ENCODE measurements around the gene TFPT.

TFPT gene

DNA sequence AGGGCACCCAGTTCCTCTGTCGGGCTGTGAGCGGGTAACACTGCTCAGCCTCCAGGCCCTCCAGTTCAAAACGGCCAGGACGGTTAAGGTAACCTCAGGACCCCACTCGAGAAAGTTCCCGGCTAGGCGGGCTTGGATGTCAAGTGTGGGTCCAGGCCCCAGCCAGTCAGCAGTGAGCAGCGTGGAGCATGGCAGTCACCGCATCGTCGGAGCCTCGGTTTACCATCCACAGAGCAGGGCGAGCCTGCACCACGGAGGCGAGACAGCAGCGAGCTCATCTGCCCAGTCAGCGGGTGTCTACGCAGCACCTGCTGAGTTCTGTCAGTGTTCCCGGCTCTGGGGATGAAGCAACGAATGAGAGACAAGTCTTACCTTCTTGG is 14.2 kb upstream of the TFPT start:
- H3K4me3 ChIP-seq (ENCODE audit: control insufficient read depth, low read depth, low read length), result no peak overlapping the region
- DNase-seq (ENCODE audit: low read depth), result no peak
- TF ChIP-seq, protein P1, sequence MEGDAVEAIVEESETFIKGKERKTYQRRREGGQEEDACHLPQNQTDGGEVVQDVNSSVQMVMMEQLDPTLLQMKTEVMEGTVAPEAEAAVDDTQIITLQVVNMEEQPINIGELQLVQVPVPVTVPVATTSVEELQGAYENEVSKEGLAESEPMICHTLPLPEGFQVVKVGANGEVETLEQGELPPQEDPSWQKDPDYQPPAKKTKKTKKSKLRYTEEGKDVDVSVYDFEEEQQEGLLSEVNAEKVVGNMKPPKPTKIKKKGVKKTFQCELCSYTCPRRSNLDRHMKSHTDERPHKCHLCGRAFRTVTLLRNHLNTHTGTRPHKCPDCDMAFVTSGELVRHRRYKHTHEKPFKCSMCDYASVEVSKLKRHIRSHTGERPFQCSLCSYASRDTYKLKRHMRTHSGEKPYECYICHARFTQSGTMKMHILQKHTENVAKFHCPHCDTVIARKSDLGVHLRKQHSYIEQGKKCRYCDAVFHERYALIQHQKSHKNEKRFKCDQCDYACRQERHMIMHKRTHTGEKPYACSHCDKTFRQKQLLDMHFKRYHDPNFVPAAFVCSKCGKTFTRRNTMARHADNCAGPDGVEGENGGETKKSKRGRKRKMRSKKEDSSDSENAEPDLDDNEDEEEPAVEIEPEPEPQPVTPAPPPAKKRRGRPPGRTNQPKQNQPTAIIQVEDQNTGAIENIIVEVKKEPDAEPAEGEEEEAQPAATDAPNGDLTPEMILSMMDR (IDR thresholded peaks at IDR 0.05; ENCODE audit: control insufficient read depth, insufficient read depth, low read depth, low read length, missing control alignments), result no peak

DNA sequence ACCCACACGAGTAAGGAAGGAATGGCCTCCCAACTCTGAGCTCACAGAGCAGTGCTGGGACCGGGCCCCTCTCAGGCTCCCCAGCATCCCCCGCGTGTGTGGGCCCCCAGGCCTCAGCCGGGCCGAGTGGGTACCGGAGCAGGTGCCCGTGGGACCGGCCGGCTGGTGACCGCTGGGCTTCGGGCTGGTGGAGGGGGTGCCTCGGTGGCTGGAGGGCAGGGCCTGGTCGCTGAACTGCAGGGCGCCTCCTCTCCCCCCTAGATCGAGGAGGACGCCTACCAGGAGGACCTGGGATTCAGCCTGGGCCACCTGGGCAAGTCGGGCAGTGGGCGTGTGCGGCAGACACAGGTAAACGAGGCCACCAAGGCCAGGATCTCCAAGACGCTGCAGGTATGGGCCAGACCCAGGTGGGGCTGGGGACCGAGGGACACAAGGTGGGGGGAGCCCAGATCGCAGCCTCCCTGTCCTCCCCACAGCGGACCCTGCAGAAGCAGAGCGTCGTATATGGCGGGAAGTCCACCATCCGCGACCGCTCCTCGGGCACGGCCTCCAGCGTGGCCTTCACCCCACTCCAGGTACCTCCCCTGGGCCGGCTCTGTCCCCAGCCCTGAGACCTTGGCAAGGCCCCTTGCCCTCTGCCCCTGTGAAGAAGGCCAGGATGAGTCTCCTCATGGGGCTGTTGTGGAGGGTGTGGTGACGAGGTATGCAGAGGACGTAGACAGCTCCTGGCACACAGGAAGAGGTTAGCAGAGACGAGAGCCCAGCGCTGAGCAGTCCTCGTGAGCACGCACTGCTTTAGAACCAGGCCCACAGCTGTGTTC is 13.5 kb upstream of the TFPT start:
- no peak overlapping the region for H3K4me3 ChIP-seq (ENCODE audit: control insufficient read depth, low read depth, low read length)
- DNase-seq (ENCODE audit: low read depth), result no peak
- TF ChIP-seq, protein P1 (IDR thresholded peaks at IDR 0.05; ENCODE audit: control insufficient read depth, insufficient read depth, low read depth, low read length, missing control alignments), result no peak

DNA sequence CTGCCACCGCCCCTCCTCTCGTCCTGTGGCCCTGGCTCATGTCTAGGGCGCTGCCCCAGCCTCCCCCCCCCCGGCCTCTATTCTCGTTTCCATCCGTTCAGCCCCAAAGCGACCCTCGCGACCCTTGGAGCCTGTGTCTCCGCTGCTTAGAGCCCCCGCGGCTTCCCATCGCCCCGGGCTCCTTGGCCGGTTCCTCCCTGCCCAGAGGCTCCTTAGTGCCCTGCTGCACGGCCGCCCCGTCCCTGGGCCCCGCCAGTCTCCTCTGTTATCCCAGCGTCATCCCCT is 12.9 kb upstream of the TFPT start:
- TF ChIP-seq, protein P1 (IDR thresholded peaks at IDR 0.05; ENCODE audit: control insufficient read depth, insufficient read depth, low read depth, low read length, missing control alignments), result no peak
- no peak for DNase-seq (ENCODE audit: low read depth)
- no peak overlapping the region for H3K4me3 ChIP-seq (ENCODE audit: control insufficient read depth, low read depth, low read length)

DNA sequence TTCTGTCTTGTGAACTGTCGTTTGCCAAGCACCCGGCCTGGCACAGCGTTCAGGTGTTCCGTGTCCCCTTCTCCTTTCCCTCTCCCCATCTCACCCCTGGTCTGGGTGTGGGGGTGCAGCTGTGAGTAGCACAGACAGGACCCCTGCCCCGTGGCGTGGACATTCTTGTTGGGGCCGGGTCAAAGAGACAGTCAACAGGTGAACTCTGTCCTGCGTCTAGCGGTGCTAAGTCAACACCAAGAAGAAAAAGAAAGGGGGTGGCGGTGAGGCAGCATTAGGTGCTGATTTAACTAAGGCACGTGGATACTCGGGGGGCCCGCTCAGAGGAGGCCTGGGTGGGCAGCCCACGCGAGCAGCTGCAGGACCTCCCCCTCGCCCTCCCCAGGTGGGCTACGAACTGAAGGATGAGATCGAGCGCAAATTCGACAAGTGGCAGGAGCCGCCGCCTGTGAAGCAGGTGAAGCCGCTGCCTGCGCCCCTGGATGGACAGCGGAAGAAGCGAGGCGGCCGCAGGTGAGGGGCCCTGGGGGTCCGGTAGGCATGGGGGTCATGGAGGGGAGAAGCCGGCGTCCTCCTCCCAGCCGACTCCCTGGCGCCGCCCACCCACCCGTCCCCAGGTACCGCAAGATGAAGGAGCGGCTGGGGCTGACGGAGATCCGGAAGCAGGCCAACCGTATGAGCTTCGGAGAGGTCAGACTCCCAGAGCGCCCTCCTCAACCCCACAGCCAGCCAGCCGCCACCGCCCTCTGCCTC is 12.4 kb upstream of the TFPT start:
- TF ChIP-seq, protein P1 (IDR thresholded peaks at IDR 0.05; ENCODE audit: control insufficient read depth, insufficient read depth, low read depth, low read length, missing control alignments), result no peak
- H3K4me3 ChIP-seq (ENCODE audit: control insufficient read depth, low read depth, low read length), result no peak overlapping the region
- no peak for DNase-seq (ENCODE audit: low read depth)

DNA sequence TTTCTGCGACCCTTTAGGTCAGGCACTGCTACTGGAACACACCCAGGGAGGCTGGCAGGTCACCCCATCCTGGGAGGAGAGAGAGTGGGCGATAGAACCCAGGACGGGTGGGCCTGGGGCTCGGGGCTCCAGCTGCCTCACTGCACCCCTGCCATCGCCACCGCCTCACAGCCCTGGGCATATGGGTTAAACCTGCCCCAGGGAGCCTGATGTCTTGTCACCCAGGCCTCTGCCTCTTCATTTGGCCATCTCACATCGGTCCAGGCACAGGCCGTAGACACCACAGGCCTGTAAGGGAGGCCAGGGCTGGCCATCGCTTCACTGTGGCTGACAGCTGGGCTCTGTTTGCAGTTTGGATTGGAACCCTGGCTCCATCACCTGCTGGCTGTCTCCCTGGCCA is 10.3 kb upstream of the TFPT start:
- no peak overlapping the region for H3K4me3 ChIP-seq (ENCODE audit: control insufficient read depth, low read depth, low read length)
- TF ChIP-seq, protein P1 (IDR thresholded peaks at IDR 0.05; ENCODE audit: control insufficient read depth, insufficient read depth, low read depth, low read length, missing control alignments), result no peak
- no peak for DNase-seq (ENCODE audit: low read depth)

DNA sequence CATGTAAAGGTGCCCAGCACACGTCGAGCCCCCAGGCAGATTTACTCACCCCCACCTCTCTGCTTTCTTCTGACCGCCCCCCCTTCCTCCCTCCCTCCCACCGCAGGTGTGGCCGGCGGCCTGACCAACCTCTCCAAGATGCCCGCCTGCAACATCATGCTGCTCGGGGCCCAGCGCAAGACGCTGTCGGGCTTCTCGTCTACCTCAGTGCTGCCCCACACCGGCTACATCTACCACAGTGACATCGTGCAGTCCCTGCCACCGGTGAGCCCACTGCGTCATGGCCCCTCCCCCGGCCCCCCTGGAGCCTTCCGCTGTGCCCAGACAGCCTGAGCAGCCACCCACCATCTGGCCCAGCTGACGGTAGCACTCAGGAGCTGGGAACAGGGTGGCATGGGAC is 8.9 kb upstream of the TFPT start:
- no peak overlapping the region for H3K4me3 ChIP-seq (ENCODE audit: control insufficient read depth, low read depth, low read length)
- no peak for DNase-seq (ENCODE audit: low read depth)
- TF ChIP-seq, protein P1 (IDR thresholded peaks at IDR 0.05; ENCODE audit: control insufficient read depth, insufficient read depth, low read depth, low read length, missing control alignments), result no peak
